GM15510 (cell line): ENCODE results near the gene RUNX2.

ENCODE experiments used
- POLR2A ChIP-seq: IDR thresholded peaks from 3 replicates; pipeline ENCODE4 v1.6.1; 2011; ENCODE audit warnings: borderline replicate concordance; ENCODE audit not compliant: insufficient read length; ENCODE audit errors: extremely low read depth

RUNX2 gene

GRCh38 chr6:45514454-45515230, 186.5 kb downstream of the RUNX2 start:
- no peak for TF ChIP-seq POLR2A

- no peak for TF ChIP-seq POLR2A
These were observed 190.0 kb downstream of the RUNX2 start for GRCh38 chr6:45518013-45518720.

DNA sequence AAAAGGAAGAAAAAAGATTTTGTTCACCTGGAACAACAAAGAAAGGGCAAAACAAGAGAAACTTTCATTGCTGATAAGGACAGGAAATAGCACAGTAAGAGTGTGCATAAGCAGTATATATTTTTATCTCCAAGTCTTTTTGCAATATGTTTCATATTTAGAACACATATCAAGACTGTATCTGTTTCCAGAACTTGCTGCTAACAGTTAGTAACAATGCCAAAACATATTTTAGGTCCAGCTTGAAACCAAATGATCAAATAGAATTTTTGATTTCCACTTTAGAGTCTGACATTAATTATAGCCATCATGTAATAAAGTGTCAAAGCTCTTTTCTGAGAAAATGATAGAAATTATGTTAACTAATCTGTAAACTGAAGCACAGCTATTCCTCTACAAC, 193.1 kb downstream of the RUNX2 start:
- TF ChIP-seq POLR2A: no peak

DNA sequence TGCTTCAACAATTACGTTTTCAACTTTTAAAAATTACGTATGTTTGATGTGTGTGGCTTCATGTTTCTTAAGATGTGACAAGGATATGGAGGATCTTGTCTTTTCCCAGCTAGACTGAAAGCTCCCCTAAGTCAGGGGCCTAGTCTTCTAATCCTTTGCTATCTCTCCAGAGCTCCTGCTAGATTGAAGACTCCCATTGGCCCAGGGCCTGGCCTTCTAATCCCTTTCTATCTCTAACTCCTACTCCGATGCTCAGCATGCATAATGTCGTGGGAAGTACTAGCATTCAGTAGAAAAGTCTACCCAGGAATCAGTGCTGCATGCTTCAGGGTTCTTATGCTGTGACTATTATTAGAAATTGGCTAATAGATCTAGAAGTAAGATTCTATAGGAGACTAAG, 194.4 kb downstream of the RUNX2 start:
- TF ChIP-seq POLR2A: no peak

DNA sequence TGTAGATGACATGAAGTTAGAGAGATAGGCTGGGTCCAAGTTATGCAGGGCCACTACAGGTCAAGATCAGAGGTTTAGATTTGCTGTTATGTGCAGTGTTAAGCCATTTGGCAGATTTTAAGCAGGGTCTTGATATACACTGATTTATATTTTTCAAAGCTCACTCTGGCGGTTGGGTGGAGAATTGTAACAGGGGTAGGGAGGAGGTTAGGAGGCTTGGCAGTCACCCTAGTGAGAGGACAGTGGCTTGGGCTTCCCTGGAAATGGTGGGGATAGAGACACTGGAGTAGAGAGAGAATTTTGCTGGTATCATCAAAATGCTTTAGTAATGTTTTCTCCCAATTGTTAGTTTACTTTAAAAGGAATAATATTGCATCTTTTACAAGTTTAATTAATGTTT, 199.1 kb downstream of the RUNX2 start:
- no peak for TF ChIP-seq POLR2A

- no peak for TF ChIP-seq POLR2A
These were observed 204.0 kb downstream of the RUNX2 start for GRCh38 chr6:45531999-45532595.

DNA sequence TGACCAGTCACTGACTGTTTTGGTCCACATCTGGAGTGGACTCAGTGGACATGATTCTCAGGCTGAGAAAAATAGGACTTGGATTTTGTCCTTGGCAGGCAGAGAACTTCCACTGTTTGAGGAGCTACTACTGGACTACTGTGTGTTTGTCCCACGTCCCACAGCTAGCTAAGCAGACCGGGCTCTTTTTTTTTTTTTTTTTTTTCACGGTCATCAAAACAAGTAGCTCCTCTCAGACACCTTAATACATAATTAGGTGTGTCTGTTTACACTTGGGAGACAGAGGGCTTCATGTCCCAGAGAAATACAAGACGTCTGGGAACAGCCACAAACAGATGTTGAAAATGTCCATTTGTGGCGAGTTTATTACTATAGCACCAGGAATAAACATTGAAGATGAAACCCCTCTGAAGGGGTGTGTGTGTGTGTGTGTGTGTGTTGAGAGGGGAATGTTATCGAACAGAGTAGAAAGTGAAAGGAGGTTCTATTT, 204.6 kb downstream of the RUNX2 start:
- no peak for TF ChIP-seq POLR2A

DNA sequence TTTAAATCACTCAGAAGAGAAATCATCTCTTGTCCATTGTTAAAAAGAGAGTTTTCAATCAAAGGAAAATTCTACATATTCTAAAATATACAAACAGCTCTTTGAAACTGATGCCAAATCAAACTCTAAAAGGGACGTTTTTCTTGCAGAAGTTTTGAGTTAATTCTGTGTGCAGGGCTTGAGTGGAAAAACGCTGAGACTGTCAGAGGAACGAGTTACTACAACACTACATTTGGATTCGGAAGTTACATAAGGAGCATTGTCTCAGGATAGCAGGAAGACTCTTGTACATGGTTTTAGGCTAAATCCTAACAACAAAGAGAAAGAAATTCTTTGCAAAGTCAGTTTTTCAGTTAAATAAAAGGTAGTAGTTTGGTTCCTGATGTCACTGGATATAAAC, 205.3 kb downstream of the RUNX2 start:
- TF ChIP-seq POLR2A: no peak

DNA sequence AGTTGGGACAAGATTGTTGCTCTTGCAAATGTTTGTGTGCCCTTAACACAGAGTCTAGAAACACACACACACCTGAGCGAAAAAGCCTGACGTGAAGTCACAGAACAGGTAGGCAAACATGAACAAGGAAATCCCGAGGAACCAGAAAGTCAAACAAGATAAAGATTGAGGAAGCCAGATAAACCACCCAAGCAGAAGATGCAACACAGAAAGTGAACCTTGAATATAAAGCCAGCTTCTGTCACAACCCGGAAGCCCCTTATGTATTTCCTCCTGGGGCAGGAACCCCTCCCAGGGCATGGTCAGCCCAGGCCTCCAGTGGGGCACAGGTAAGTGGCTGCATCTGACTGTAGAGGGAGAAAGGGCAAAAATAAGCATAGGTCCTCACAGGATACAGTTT, 207.8 kb downstream of the RUNX2 start:
- no peak for TF ChIP-seq POLR2A

GRCh38 chr6:45537539-45537938, 209.4 kb downstream of the RUNX2 start:
- TF ChIP-seq POLR2A: no peak

DNA sequence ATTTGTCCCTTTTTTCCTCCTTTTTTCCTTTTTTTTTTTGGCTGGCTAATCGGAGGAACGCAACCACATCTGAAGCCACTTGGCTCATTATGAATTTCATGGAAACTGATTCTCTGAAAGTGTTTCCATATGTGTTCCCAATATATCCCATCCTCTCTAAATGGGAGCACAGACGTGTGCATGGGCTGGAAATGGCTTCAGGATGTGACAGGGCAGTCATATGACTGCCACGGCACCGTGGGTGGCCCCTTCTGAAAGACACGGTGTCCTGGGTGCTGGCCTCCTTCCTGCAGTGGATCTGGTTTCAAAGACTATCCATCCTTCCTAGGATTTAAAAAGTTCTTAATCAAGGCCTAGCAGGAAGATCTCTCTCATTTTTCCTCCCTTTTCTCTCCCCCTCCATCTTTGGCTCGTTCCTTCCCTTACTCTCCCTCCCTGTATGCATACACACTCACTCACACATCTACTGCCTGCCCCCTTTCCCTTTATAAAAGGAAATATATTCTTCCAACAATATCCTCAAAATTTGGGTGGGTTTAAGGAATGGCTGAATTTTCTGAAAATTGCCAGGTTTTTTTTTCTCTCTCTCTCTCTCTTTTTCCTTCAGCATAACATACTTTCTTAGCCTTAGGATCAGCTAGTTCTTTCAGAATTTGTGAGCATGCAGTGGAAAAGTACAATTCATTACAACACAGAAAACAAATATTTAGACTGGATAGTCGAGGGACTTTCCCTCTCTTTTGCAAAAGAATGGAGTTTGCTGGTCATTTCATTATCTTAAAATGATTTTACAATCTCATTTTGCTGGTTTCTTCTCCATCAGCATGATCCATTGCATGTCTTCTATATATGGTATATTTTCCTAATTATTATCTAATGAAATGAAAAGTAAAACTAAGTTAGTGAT, 210.8 kb downstream of the RUNX2 start:
- TF ChIP-seq POLR2A: no peak

DNA sequence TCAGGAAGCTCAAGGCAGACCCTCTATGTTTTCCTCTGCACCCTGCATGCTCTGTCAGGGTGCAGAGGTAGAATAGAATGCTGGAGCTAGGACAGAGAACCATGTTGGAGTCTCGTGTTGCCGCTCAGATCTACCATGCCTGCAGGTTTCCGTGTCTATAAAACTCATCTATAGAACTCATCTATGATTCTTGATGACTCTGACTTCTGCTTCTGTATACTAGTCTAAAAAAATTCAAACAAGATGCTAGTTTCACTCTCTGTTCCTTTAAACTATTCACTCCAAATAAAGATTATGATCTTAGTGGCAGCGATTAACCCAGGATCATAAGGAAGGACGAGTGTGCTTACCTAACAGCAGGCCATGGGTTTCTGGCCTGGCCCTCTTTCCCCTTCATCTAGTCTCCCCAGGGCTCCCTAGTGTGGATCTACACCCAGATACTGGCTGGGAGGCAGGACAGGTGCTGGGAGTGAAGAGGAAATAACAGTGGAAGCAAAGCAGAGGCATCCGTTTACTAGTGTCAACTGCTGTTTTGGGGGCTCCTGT, 212.3 kb downstream of the RUNX2 start:
- TF ChIP-seq POLR2A: no peak

DNA sequence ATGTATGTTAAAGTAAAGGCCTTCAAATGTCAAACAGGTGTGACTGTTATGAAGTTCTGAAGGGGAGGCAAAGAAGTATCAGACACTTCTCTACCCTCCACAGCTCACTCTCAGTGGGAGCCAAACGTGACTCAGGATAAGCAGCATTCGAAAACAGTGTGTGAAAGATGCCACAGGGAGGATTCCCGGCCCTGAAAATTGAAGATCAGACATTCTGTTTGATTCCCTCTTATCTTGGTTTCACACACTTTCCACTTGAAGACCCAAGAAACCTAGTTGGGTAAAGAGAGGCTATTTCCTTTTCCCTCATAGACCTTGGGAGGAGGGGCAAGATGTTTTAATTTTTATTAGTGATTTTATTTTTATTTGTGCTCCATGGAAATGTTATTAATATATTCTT, 213.8 kb downstream of the RUNX2 start:
- no peak for TF ChIP-seq POLR2A
